Testis (tissue), 2 donors: Measurements from ENCODE around the gene PRR5L.

ENCODE experiments used
- CTCF ChIP-seq, 3 experiments: fragments of 450-650 bp in 2 of 3; fragments of 200-600 bp in 1 of 3; sonication (generic) in 1 of 3; IDR thresholded peaks; one replicate each; pipeline ENCODE4 v1.5.1; 2016 to 2019; ENCODE audit warnings: antibody characterized with exemption in 3 of 3, mild to moderate bottlenecking in 2 of 3, moderate library complexity in 1 of 3
- POLR2A ChIP-seq: fragments of 450-650 bp; IDR thresholded peaks from one replicate; pipeline ENCODE4 v1.6.1; 2017; ENCODE audit warnings: antibody characterized with exemption, mild to moderate bottlenecking, moderate library complexity

- no peak for TF ChIP-seq POLR2A
- TF ChIP-seq CTCF (IDR thresholded peaks at IDR 0.05): peak; percentile 44 to 78 (median 58)
These were observed 196.7 kb downstream of the PRR5L start for GRCh38 chr11:36492724-36493304.
